HEK293 (cell line): Measurements from ENCODE around the gene PLGRKT.

Source experiments
- CTCF ChIA-PET: fragments of 350-600 bp; formaldehyde crosslinking; extraction: SDS; loops from one replicate; lab custom pipeline; 2021; ENCODE audit warnings: antibody characterized with exemption; lab: Yijun Ruan, JAX
- POLR2A ChIA-PET: fragments of 300-600 bp; formaldehyde crosslinking; extraction: SDS; loops from one replicate; lab custom pipeline; 2020; ENCODE audit warnings: antibody characterized with exemption, inconsistent platforms; lab: Yijun Ruan, JAX
- H3K27ac ChIP-seq: fragments of 200-500 bp; sonication (Bioruptor generic); 2 replicates; pipeline ENCODE4 v1.5.1; 2014; ENCODE audit warnings: low read depth, low read length, control low read depth, inconsistent platforms; ENCODE audit errors: extremely low read depth
- H3K36me3 ChIP-seq, 2 experiments: fragments of 200-500 bp in 1 of 2; sonication (Bioruptor generic) in 1 of 2; 1 replicate in 1 of 2; 2 replicates in 1 of 2; pipeline ENCODE4 v1.5.1; 2014 to 2017; ENCODE audit warnings: inconsistent platforms in 2 of 2, low read length in 2 of 2; ENCODE audit not compliant: control insufficient read depth in 2 of 2, insufficient read depth in 1 of 2
- H3K4me1 ChIP-seq: fragments of 200-500 bp; sonication (Bioruptor generic); 2 replicates; pipeline ENCODE4 v1.5.1; 2014; ENCODE audit warnings: mild to moderate bottlenecking, low read length, inconsistent platforms; ENCODE audit not compliant: control insufficient read depth, insufficient read depth
- H3K4me3 ChIP-seq: 2 replicates; pipeline ENCODE4 v1.5.1; 2011; ENCODE audit warnings: low read depth, mild to moderate bottlenecking, control low read depth, low read length, moderate library complexity
- H3K9me3 ChIP-seq: fragments of 200-500 bp; sonication (Bioruptor generic); 2 replicates; pipeline ENCODE4 v1.5.1; 2014; ENCODE audit warnings: low read depth, low read length, inconsistent platforms; ENCODE audit not compliant: control insufficient read depth, insufficient read depth
- EGR2 ChIP-seq: fragments of 450-650 bp; formaldehyde crosslinking; IDR thresholded peaks from 2 replicates; pipeline ENCODE4 v1.5.1; 2016; ENCODE audit warnings: low read depth, missing biosample characterization, missing genetic modification characterization
- GLIS1 ChIP-seq: fragments of 450-650 bp; formaldehyde crosslinking; IDR thresholded peaks from 2 replicates; pipeline ENCODE4 v1.5.1; 2016; ENCODE audit warnings: missing biosample characterization, missing genetic modification characterization
- KLF1 ChIP-seq: fragments of 450-650 bp; formaldehyde crosslinking; IDR thresholded peaks from 2 replicates; pipeline ENCODE4 v1.5.1; 2016; ENCODE audit warnings: missing biosample characterization, missing genetic modification characterization
- KLF16 ChIP-seq: fragments of 450-650 bp; formaldehyde crosslinking; IDR thresholded peaks from 2 replicates; pipeline ENCODE4 v1.5.1; 2017; ENCODE audit warnings: missing biosample characterization, missing genetic modification characterization
- KLF7 ChIP-seq: fragments of 450-650 bp; formaldehyde crosslinking; IDR thresholded peaks from 2 replicates; pipeline ENCODE4 v1.5.1; 2016; ENCODE audit warnings: missing biosample characterization, missing genetic modification characterization, borderline replicate concordance
- KLF9 ChIP-seq: fragments of 450-650 bp; formaldehyde crosslinking; IDR thresholded peaks from 2 replicates; pipeline ENCODE4 v1.5.1; 2016; ENCODE audit warnings: missing biosample characterization, missing genetic modification characterization, low read depth
- MZF1 ChIP-seq: fragments of 450-650 bp; formaldehyde crosslinking; IDR thresholded peaks from 2 replicates; pipeline ENCODE4 v1.5.1; 2017; ENCODE audit warnings: missing biosample characterization, missing genetic modification characterization, borderline replicate concordance
- PRDM1 ChIP-seq: fragments of 450-650 bp; formaldehyde crosslinking; IDR thresholded peaks from 2 replicates; pipeline ENCODE4; 2016; ENCODE audit warnings: missing biosample characterization, missing genetic modification characterization
- SCRT2 ChIP-seq: fragments of 450-650 bp; formaldehyde crosslinking; IDR thresholded peaks from 2 replicates; pipeline ENCODE4 v1.5.1; 2016; ENCODE audit warnings: missing biosample characterization, missing genetic modification characterization
- SETDB1 ChIP-seq: IDR thresholded peaks from one replicate; pipeline ENCODE4 v1.6.1; 2017; ENCODE audit warnings: mild to moderate bottlenecking, low read length, moderate library complexity, mixed read lengths; ENCODE audit not compliant: insufficient read length
- SP2 ChIP-seq: fragments of 450-650 bp; formaldehyde crosslinking; IDR thresholded peaks from 2 replicates; pipeline ENCODE4 v1.5.1; 2016; ENCODE audit warnings: missing biosample characterization, missing genetic modification characterization
- SP3 ChIP-seq: fragments of 450-650 bp; formaldehyde crosslinking; IDR thresholded peaks from 2 replicates; pipeline ENCODE4 v1.5.1; 2016; ENCODE audit warnings: missing biosample characterization, missing genetic modification characterization
- SP7 ChIP-seq: fragments of 450-650 bp; formaldehyde crosslinking; IDR thresholded peaks from 2 replicates; pipeline ENCODE4 v1.5.1; 2016; ENCODE audit warnings: missing biosample characterization, missing genetic modification characterization
- ZBTB17 ChIP-seq: fragments of 450-650 bp; formaldehyde crosslinking; IDR thresholded peaks from 2 replicates; pipeline ENCODE4 v1.5.1; 2016; ENCODE audit warnings: missing biosample characterization, missing genetic modification characterization
- ZBTB20 ChIP-seq: fragments of 450-650 bp; formaldehyde crosslinking; IDR thresholded peaks from 2 replicates; pipeline ENCODE4 v1.5.1; 2016; ENCODE audit warnings: missing biosample characterization, missing genetic modification characterization
- ZBTB8A ChIP-seq: fragments of 450-650 bp; formaldehyde crosslinking; IDR thresholded peaks from 2 replicates; pipeline ENCODE4 v1.5.1; 2016; ENCODE audit warnings: missing biosample characterization, missing genetic modification characterization
- ZEB2 ChIP-seq: fragments of 450-650 bp; formaldehyde crosslinking; IDR thresholded peaks from 2 replicates; pipeline ENCODE4 v1.5.1; 2016; ENCODE audit warnings: missing biosample characterization, missing genetic modification characterization
- ZFHX2 ChIP-seq: fragments of 450-650 bp; formaldehyde crosslinking; conservative IDR thresholded peaks from 2 replicates; pipeline ENCODE4 v1.5.1; 2016; ENCODE audit warnings: missing biosample characterization, missing genetic modification characterization
- ZNF184 ChIP-seq: fragments of 450-650 bp; IDR thresholded peaks from 2 replicates; pipeline ENCODE4 v1.5.1; 2018; ENCODE audit warnings: missing biosample characterization, mild to moderate bottlenecking, missing genetic modification characterization
- ZNF221 ChIP-seq: fragments of 450-650 bp; formaldehyde crosslinking; IDR thresholded peaks from 2 replicates; pipeline ENCODE4 v1.5.1; 2017; ENCODE audit warnings: missing biosample characterization, missing genetic modification characterization, borderline replicate concordance
- ZNF335 ChIP-seq: fragments of 450-650 bp; formaldehyde crosslinking; conservative IDR thresholded peaks from 2 replicates; pipeline ENCODE4 v1.5.1; 2016; ENCODE audit warnings: missing biosample characterization, missing genetic modification characterization
- ZNF404 ChIP-seq: fragments of 450-650 bp; formaldehyde crosslinking; IDR thresholded peaks from 2 replicates; pipeline ENCODE4 v1.5.1; 2017; ENCODE audit warnings: missing biosample characterization, missing genetic modification characterization
- ZNF423 ChIP-seq: fragments of 450-650 bp; formaldehyde crosslinking; IDR thresholded peaks from 2 replicates; pipeline ENCODE4 v1.5.1; 2016; ENCODE audit warnings: missing biosample characterization, missing genetic modification characterization
- ZNF426 ChIP-seq: fragments of 450-650 bp; formaldehyde crosslinking; IDR thresholded peaks from 2 replicates; pipeline ENCODE4 v1.5.1; 2017; ENCODE audit warnings: missing biosample characterization, missing genetic modification characterization, mild to moderate bottlenecking, inconsistent platforms, moderate library complexity
- ZNF544 ChIP-seq: fragments of 450-650 bp; formaldehyde crosslinking; IDR thresholded peaks from 2 replicates; pipeline ENCODE4 v1.5.0; 2017; ENCODE audit warnings: missing biosample characterization, missing genetic modification characterization
- ZNF600 ChIP-seq: fragments of 450-650 bp; formaldehyde crosslinking; IDR thresholded peaks from 2 replicates; pipeline ENCODE4 v1.5.1; 2016; ENCODE audit warnings: missing biosample characterization, missing genetic modification characterization
- ZNF654 ChIP-seq: fragments of 450-650 bp; formaldehyde crosslinking; IDR thresholded peaks from 2 replicates; pipeline ENCODE4 v1.5.1; 2016; ENCODE audit warnings: low read depth, missing biosample characterization, missing genetic modification characterization
- ZNF664 ChIP-seq: fragments of 450-650 bp; formaldehyde crosslinking; IDR thresholded peaks from 2 replicates; pipeline ENCODE4 v1.5.1; 2016; ENCODE audit warnings: missing biosample characterization, missing genetic modification characterization
- ZSCAN30 ChIP-seq: fragments of 450-650 bp; IDR thresholded peaks from 2 replicates; pipeline ENCODE4 v1.5.1; 2018; ENCODE audit warnings: missing biosample characterization, mild to moderate bottlenecking, missing genetic modification characterization, moderate library complexity
- TF ChIP-seq, protein P1 (sequence below): fragments of 450-650 bp; formaldehyde crosslinking; IDR thresholded peaks from 2 replicates; pipeline ENCODE4 v1.5.1; 2016; ENCODE audit warnings: missing biosample characterization, missing genetic modification characterization
- TF ChIP-seq, protein P2 (sequence below): fragments of 450-650 bp; formaldehyde crosslinking; optimal IDR thresholded peaks from 2 replicates; pipeline ENCODE3; 2016; ENCODE audit warnings: missing biosample characterization, mild to moderate bottlenecking, missing genetic modification characterization
- TF ChIP-seq, protein P3 (sequence below): fragments of 450-650 bp; formaldehyde crosslinking; IDR thresholded peaks from 2 replicates; pipeline ENCODE4 v1.5.1; 2016; ENCODE audit warnings: missing biosample characterization, missing genetic modification characterization
- TF ChIP-seq, protein P4 (sequence below): sonication (generic); formaldehyde crosslinking; IDR thresholded peaks from 2 replicates; pipeline ENCODE4 v1.8.1; 2022; ENCODE audit warnings: mild to moderate bottlenecking, moderate library complexity, missing genetic modification reagents

Gene PLGRKT

DNA sequence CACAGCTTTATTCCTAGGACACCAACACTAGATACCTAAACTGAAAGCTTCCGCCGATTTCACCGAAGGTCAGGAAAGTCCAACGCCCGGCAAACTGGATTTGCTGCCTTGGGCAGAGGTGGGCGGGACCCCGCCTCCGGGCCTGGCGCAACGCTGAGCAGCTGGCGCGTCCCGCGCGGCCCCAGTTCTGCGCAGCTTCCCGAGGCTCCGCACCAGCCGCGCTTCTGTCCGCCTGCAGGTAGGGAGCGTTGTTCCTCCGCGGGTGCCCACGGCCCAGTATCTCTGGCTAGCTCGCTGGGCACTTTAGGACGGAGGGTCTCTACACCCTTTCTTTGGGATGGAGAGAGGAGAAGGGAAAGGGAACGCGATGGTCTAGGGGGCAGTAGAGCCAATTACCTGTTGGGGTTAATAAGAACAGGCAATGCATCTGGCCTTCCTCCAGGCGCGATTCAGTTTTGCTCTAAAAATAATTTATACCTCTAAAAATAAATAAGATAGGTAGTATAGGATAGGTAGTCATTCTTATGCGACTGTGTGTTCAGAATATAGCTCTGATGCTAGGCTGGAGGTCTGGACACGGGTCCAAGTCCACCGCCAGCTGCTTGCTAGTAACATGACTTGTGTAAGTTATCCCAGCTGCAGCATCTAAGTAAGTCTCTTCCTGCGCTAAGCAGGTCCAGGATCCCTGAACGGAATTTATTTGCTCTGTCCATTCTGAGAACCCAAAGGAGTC is 12.8 kb upstream of the PLGRKT start, which contains the start of gene CD274:
TSS of gene CD274 (plus strand) at position 184 of the 733 bp plus-strand sequence. CDS start 5,572 bp downstream, outside the sequence.
- TF ChIP-seq, protein P1, sequence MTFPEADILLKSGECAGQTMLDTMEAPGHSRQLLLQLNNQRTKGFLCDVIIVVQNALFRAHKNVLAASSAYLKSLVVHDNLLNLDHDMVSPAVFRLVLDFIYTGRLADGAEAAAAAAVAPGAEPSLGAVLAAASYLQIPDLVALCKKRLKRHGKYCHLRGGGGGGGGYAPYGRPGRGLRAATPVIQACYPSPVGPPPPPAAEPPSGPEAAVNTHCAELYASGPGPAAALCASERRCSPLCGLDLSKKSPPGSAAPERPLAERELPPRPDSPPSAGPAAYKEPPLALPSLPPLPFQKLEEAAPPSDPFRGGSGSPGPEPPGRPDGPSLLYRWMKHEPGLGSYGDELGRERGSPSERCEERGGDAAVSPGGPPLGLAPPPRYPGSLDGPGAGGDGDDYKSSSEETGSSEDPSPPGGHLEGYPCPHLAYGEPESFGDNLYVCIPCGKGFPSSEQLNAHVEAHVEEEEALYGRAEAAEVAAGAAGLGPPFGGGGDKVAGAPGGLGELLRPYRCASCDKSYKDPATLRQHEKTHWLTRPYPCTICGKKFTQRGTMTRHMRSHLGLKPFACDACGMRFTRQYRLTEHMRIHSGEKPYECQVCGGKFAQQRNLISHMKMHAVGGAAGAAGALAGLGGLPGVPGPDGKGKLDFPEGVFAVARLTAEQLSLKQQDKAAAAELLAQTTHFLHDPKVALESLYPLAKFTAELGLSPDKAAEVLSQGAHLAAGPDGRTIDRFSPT (tag by site-specific recombination) = 0 out of 2 replicates have a peak, but pooled peaks have one; percentile 48
- TF ChIP-seq, protein P2, sequence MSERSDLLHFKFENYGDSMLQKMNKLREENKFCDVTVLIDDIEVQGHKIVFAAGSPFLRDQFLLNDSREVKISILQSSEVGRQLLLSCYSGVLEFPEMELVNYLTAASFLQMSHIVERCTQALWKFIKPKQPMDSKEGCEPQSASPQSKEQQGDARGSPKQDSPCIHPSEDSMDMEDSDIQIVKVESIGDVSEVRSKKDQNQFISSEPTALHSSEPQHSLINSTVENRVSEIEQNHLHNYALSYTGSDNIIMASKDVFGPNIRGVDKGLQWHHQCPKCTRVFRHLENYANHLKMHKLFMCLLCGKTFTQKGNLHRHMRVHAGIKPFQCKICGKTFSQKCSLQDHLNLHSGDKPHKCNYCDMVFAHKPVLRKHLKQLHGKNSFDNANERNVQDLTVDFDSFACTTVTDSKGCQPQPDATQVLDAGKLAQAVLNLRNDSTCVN (tag by site-specific recombination) = peak; percentile 69
- TF ChIP-seq ZFHX2 (peak; percentile 75), ZNF664 (no peak), SETDB1 (no peak), ZNF404 (no peak), SP2 (tag by site-specific recombination) (peak; percentile 50), ZBTB8A (0 out of 2 replicates have a peak, but pooled peaks have one; percentile 17), SP7 (tag by site-specific recombination) (0 out of 2 replicates have a peak, but pooled peaks have one; percentile 32), KLF9 (tag by site-specific recombination) (peak; percentile 73), SCRT2 (tag by site-specific recombination) (peak; percentile 49), KLF1 (tag by site-specific recombination) (peak; percentile 44; the same call in 1 of the 2 replicates), MZF1 (tag by site-specific recombination) (no peak), ZBTB20 (tag by site-specific recombination) (peak; percentile 86), ZNF423 (tag by site-specific recombination) (no peak), ZNF184 (tag by site-specific recombination) (no peak), ZNF544 (tag by site-specific recombination) (no peak), ZNF221 (tag by site-specific recombination) (no peak), ZNF335 (tag by site-specific recombination) (peak; percentile 90), ZEB2 (tag by site-specific recombination) (0 out of 2 replicates have a peak, but pooled peaks have one; percentile 49), ZBTB17 (tag by site-specific recombination) (0 out of 2 replicates have a peak, but pooled peaks have one; percentile 40), ZNF426 (tag by site-specific recombination) (no peak), EGR2 (tag by site-specific recombination) (peak; percentile 55), ZNF600 (tag by site-specific recombination) (peak; percentile 66), ZNF654 (peak; percentile 8; the same call in 1 of the 2 replicates), KLF16 (0 out of 2 replicates have a peak, but pooled peaks have one; percentile 27), ZSCAN30 (tag by site-specific recombination) (0 out of 2 replicates have a peak, but pooled peaks have one; percentile 10), KLF7 (tag by site-specific recombination) (no peak), SP3 (tag by site-specific recombination) (peak; percentile 48; the same call in 1 of the 2 replicates), GLIS1 (tag by site-specific recombination) (no peak), PRDM1 (tag by site-specific recombination) (peak; percentile 80)
- TF ChIP-seq, protein P3, sequence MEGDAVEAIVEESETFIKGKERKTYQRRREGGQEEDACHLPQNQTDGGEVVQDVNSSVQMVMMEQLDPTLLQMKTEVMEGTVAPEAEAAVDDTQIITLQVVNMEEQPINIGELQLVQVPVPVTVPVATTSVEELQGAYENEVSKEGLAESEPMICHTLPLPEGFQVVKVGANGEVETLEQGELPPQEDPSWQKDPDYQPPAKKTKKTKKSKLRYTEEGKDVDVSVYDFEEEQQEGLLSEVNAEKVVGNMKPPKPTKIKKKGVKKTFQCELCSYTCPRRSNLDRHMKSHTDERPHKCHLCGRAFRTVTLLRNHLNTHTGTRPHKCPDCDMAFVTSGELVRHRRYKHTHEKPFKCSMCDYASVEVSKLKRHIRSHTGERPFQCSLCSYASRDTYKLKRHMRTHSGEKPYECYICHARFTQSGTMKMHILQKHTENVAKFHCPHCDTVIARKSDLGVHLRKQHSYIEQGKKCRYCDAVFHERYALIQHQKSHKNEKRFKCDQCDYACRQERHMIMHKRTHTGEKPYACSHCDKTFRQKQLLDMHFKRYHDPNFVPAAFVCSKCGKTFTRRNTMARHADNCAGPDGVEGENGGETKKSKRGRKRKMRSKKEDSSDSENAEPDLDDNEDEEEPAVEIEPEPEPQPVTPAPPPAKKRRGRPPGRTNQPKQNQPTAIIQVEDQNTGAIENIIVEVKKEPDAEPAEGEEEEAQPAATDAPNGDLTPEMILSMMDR (tag by site-specific recombination) = peak; percentile 83
- TF ChIP-seq, protein P4, sequence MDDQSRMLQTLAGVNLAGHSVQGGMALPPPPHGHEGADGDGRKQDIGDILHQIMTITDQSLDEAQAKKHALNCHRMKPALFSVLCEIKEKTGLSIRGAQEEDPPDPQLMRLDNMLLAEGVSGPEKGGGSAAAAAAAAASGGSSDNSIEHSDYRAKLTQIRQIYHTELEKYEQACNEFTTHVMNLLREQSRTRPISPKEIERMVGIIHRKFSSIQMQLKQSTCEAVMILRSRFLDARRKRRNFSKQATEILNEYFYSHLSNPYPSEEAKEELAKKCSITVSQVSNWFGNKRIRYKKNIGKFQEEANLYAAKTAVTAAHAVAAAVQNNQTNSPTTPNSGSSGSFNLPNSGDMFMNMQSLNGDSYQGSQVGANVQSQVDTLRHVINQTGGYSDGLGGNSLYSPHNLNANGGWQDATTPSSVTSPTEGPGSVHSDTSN (CRISPR knock-in tag) = 0 out of 2 replicates have a peak, but pooled peaks have one; percentile 27
- no peak within 1 kb of the TSS for H3K27ac ChIP-seq
- H3K9me3 ChIP-seq = no peaks in the 10 kb centered on the region
- H3K4me1 ChIP-seq = no peaks in the 10 kb centered on the region
- ChIA-PET POLR2A (interaction anchor here (0.9 to 1.5 kb wide), 3 partner anchors 10 to 178 kb away, joined by 4 to 7 read pairs (median 5); partner anchors contain the start of genes PLGRKT and RIC1), CTCF (interaction anchor here (0.5 to 2.2 kb wide), 25 partner anchors 8 to 1594 kb away, joined by 3 to 26 read pairs (median 5); partner anchors contain the start of genes INSL6 and PLGRKT)
- peak within 1 kb of the TSS; percentile 32 for H3K4me3 ChIP-seq
- H3K36me3 ChIP-seq = no peaks in the 10 kb centered on the region
